Erythroblast (primary cell): ENCODE measurements around the gene FXYD5.

ENCODE experiments used
- GATA1 ChIP-seq: IDR thresholded peaks from 2 replicates; pipeline ENCODE4 v1.6.1; 2011; ENCODE audit warnings: low read depth, mild to moderate bottlenecking, control low read depth, low read length, moderate library complexity
- POLR2A ChIP-seq: IDR thresholded peaks from 2 replicates; pipeline ENCODE4 v1.6.1; 2011; ENCODE audit warnings: mild to moderate bottlenecking, low read length

DNA sequence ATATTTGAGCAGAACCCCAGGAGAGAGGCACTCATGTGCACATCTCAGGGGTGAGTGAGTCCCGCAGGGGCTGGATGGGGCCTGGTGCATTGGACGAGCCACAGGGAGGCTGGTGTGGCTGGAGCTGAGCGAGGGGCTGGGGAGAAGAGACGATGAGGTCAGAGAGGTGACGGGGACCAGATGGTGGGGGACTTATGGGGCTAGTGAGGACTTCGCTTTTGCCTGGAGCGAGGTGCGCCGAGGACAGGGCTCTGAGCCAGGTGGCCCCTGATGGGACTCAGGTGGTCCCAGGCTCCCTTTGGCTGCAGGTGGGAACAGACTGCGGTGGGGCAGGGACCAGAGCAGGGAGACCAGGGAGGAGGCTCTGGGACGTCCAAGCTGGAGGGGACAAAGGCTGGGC, 45.8 kb upstream of the FXYD5 start:
- TF ChIP-seq POLR2A (no peak), GATA1 (no peak)
